GOT3 (cell line): ENCODE measurements around the gene PRAMEF17.
"Not testable (repeated sequence)": the region's sequence is repeated elsewhere in the genome, so short reads cannot be mapped to it uniquely, and the experiment has no call there.

Experiments used
- DNase-seq: peaks from one replicate; lab custom pipeline; 2025; ENCODE audit warnings: mixed read lengths; lab: John Stamatoyannopoulos, UW

Gene PRAMEF17, protein sequence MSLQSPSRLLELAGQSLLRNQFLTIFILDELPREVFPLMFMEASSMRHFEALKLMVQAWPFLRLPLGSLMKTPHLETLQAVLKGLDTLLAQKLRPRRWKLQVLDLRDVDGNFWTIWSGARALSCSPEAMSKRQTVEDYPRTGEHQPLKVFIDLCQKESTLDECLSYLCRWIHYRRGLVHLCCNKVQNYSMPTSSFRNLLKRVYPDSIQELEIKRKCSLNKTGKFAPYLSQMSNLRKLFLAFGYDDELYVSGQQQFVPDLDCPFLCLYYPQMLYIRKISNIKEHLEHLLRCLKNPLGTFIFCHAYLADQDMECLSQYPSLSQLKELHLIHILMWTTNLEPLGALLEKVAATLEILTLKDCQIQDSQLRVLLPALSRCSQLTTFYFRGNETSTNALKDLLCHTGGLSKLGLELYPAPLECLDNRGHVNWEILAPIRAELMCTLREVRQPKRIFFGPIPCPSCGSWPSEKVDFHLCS

DNA sequence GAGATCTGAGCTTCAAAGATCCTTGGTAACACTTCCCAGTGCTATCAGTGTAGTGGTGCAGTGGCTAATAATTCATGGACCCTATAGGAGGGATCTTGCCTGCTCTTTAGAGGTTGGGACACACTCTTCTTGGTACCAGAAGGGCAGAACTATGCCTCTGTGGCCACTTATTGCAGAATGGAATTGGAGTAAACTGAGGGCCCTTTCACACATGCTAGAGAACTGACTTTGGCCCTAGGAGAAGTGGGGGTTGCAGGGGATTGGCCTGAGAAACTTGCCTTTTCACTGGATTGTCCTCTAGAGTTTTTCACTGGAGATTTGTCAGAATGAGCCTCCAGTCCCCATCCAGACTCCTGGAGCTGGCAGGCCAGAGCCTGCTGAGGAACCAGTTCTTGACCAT lies at the start of gene PRAMEF17:
PRAMEF17 (plus strand) TSS at position 301 of the 400 bp plus-strand sequence; CDS start at position 327, 26 bp downstream.
- not testable (repeated sequence) for DNase-seq

DNA sequence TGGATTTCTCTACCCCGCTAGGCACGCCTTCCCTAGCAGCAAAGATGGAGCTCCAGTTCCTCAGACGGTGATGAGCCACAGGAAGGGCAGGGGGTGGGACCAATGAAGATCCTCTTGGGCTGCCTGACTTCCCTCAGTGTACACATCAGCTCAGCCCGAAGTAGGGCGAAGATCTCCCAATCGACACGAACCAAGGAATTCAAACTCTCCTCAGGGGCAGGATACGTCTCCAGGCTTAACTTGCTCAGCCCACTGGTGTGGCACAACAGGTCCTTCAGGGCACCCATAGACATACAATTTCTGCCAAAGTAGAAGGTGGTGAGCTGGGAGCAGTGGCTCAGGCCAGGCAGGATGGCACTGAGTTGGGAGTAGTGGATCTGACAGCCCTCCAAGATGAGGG lies 46.9 kb upstream of the PRAMEF17 start:
- not testable (repeated sequence) for DNase-seq

DNA sequence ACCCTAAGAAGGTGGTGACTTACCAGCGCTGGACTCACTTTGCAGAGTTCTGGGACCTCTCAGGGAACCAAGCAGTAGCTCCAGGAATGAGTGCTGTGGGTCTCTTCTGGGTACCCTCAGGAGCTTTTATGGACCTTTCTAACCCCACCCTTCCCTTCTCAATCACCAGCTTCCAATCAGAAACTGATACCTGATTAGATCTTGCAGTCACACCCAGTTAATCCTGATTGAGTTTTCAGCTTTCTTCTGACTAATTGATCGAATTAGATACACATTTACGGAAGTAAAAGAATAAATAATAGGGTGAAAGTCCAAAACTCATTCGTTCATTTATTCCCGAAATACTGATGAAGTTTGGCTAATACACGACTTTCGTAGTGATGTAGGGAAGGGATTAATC lies 42.4 kb upstream of the PRAMEF17 start, which contains the start of gene PRAMEF14:
PRAMEF14 (minus strand) TSS at position 101 of the 400 bp plus-strand sequence. CDS start 1,820 bp downstream, outside the sequence.
- not testable (repeated sequence) for DNase-seq

- not testable (repeated sequence) for DNase-seq
Measured at GRCh38 chr1:13353476-13353875, 36.0 kb upstream of the PRAMEF17 start.

- not testable (repeated sequence) for DNase-seq
Measured at GRCh38 chr1:13354475-13354874, 35.0 kb upstream of the PRAMEF17 start.

DNA sequence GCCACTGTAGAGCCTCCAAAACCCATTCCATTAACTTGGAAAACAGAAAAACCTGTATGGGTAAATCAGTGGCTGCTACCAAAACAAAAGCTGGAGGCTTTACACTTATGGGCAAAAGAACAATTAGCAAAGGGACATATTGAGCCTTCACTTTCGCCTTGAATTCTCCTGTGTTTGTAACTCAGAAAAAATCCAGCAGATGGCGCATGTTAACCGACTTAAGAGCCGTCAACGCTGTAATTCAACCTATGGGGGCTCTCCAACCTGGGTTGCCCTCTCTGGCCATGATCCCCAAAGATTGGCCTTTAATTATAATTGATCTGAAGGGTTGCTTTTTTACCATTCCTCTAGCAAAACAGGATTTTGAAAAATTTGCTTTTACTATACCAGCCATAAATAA lies 32.7 kb upstream of the PRAMEF17 start:
- not testable (repeated sequence) for DNase-seq

DNA sequence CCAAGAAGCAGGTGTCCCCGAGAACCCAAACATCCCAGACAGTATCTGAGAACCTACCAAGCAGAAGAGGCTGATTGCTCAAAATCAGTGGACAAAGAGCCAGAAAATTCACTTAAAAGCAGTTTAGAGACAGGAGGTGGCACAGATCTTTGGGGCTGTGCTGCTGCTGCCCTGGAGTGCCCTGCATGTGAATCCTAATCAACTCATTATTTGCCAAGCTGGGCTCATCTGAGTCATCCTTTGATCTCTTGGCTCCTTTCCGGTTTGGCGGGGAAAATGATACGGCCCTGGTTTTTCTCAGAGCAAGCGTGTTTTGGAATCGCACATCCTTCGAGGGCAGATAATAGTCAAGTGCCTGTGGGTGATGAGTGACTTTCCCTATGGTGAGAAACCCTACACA lies 27.1 kb upstream of the PRAMEF17 start:
- DNase-seq, result not testable (repeated sequence)

GRCh38 chr1:13364928-13365327 lies 24.5 kb upstream of the PRAMEF17 start:
- DNase-seq, result not testable (repeated sequence)

DNA sequence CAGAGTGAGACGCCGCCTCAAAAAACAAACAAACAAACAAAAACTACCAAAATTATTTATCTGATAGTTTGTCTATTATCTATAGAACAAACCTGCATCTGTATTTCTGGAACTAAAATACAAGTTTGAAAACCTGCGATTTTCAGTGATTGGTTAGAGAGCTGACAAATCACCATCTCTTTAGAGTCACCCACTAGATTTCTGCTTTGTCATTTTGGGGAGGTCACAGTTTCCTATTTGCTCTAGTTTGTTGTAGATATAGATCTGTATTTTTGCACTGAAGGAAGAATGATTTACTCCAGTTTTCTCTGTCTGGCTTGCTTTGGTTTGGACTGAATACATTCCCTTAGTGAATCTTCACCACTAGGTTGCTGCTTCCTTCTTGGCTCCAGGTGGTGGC lies 22.9 kb upstream of the PRAMEF17 start:
- not testable (repeated sequence) for DNase-seq

- not testable (repeated sequence) for DNase-seq
Measured at GRCh38 chr1:13368544-13368943, 20.9 kb upstream of the PRAMEF17 start.

- DNase-seq, result not testable (repeated sequence)
Measured at GRCh38 chr1:13378983-13379382, 10.4 kb upstream of the PRAMEF17 start.

DNA sequence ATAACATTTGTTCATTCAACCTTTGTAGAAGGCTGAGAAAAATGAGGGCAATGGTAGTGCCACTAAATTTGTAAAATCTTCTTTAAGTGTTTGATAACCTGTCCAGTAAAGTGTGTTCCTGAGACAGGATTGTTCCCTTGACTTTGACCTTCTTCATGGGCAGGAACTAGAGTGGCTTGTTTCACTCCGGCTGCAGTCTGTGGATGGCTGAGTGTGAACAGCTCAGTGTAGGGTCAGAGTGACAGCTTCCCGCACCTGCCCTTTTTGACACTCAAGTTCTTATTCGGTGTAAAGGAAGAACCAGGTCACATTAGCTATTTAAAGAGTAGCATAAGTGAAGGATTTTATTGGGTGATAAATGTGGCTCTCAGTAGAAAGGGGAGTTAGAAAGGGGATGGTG lies 9.1 kb upstream of the PRAMEF17 start:
- not testable (repeated sequence) for DNase-seq

DNA sequence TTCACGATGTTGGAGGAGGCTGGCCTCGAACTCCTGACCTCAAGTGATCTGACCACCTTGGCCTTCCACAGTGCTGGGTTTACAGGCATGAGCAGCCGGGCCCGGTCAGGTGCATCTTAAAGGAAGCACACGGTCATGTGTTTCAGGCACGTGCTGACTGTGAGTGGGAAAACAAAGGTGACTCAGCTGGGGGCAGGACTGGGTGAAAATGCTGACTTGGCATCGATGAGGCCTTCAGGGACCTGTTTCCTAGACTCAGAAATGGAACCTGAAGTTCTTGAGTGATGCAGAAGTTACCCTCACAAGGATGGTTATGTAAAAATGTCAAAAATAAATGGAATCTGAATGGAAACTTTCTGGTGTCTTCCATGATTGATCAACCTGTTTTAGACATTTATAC lies 3.6 kb downstream of the PRAMEF17 start:
- not testable (repeated sequence) for DNase-seq

DNA sequence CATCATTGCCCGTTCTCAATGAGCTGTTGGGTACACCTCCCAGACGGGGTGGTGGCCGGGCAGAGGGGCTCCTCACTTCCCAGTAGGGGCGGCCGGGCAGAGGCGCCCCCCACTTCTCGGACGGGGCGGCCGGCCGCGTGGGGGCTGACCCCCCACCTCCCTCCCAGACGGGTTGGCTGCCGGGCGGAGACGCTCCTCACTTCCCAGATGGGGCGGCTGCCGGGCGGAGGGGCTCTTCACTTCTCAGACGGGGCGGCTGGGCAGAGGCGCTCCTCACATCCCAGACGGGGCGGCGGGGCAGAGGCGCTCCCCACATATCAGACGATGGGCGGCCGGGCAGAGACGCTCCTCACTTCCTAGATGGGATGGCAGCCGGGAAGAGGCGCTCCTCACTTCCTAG lies 5.3 kb downstream of the PRAMEF17 start:
- DNase-seq, result not testable (repeated sequence)

DNA sequence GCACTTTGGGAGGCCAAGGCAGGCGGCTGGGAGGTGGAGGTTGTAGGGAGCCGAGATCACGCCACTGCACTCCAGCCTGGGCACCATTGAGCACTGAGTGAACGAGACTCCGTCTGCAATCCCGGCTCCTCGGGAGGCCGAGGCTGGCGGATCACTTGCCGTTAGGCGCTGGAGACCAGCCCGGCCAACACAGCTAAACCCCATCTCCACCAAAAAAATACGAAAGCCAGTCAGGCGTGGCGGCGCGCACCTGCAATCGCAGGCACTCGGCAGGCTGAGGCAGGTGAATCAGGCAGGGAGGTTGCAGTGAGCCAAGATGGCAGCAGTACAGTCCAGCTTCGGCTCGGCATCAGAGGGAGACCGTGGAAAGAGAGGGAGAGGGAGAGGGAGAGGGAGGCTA lies 5.9 kb downstream of the PRAMEF17 start:
- not testable (repeated sequence) for DNase-seq

DNA sequence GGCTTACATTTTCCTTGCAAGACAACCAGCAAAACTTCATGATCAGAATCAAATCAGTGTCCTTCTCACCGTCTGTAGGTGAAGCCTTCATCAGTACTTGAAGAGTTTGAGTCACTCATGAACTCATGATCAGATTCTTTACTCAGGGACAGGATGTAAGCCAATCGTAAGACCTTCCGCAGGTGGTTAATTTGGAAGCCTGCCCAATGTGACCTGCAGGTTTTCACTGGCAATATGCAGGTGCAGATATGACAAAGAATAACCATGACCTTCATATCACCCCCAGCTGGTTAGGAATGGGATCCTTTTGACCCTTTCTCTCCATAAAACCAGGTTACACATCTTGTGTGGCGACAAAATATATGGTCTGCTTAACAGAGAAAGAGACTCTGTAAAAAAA lies 18.4 kb downstream of the PRAMEF17 start:
- DNase-seq, result no peak

GRCh38 chr1:13410150-13410549 lies 20.7 kb downstream of the PRAMEF17 start, which contains the start of gene PRAMEF20:
Gene PRAMEF20 (plus strand): TSS chr1:13410450. CDS start chr1:13416355, 5,905 bp downstream.
- not testable (repeated sequence) for DNase-seq

- no peak for DNase-seq
Measured at GRCh38 chr1:13430495-13430894, 41.1 kb downstream of the PRAMEF17 start.

- DNase-seq, result no peak
Measured at GRCh38 chr1:13432251-13432650, 42.8 kb downstream of the PRAMEF17 start.

GRCh38 chr1:13433694-13434358 lies 44.4 kb downstream of the PRAMEF17 start:
- not testable (repeated sequence) for DNase-seq

- no peak for DNase-seq
Measured at GRCh38 chr1:13435458-13435857, 46.0 kb downstream of the PRAMEF17 start.

GRCh38 chr1:13439104-13439783 lies 49.8 kb downstream of the PRAMEF17 start:
- DNase-seq, result not testable (repeated sequence)
